Erythroblast (primary cell): Measurements from ENCODE around the gene RNLS.

Source experiments
- GATA1 ChIP-seq: IDR thresholded peaks from 2 replicates; pipeline ENCODE4 v1.6.1; 2011; ENCODE audit warnings: low read depth, mild to moderate bottlenecking, control low read depth, low read length, moderate library complexity
- POLR2A ChIP-seq: IDR thresholded peaks from 2 replicates; pipeline ENCODE4 v1.6.1; 2011; ENCODE audit warnings: mild to moderate bottlenecking, low read length

DNA sequence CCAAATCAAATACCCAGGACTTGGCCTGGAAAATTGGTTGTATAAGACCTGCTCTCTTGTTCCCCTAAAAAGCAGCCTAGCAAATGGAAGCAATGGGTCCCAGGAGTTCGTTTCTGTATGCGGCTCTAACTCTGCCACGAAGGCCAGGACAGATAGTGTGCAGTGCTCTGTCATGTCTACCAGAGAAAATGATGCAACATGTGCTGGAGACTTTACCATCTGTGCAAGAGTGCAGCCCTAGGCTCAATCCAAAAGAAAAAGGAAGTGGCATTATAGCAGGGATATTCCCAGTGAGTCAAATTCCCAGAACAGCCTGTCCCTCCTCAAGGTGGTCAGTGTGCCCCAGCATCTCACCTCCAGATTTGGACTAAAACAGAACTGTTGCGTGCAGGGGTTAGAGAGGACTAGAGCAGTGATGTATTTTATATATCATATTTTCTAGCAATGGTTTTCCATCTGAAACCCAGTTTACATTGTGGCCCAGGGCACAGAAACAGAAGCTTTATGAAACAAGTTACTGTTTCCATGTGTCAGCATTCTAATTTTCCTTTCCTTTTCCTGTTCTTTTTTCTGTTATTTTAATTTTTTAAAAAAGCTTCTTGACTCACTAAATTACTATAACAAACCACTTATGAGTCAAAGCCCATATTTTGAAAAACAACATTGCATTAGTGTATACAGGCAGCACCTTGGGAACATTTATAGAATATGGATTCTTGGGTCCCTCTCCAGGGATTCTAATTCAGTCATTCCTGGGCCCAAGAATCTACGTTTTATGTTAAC, 311.2 kb downstream of the RNLS start:
- no peak for TF ChIP-seq POLR2A
- no peak for TF ChIP-seq GATA1
